C1 segment of cervical spinal cord (tissue), 14 donors: ENCODE data around the gene PPP1CA.

Source experiments
- DNase-seq, 14 donors: peaks; one replicate each; lab custom pipeline; 2025; lab: John Stamatoyannopoulos, UW

PPP1CA gene

DNA sequence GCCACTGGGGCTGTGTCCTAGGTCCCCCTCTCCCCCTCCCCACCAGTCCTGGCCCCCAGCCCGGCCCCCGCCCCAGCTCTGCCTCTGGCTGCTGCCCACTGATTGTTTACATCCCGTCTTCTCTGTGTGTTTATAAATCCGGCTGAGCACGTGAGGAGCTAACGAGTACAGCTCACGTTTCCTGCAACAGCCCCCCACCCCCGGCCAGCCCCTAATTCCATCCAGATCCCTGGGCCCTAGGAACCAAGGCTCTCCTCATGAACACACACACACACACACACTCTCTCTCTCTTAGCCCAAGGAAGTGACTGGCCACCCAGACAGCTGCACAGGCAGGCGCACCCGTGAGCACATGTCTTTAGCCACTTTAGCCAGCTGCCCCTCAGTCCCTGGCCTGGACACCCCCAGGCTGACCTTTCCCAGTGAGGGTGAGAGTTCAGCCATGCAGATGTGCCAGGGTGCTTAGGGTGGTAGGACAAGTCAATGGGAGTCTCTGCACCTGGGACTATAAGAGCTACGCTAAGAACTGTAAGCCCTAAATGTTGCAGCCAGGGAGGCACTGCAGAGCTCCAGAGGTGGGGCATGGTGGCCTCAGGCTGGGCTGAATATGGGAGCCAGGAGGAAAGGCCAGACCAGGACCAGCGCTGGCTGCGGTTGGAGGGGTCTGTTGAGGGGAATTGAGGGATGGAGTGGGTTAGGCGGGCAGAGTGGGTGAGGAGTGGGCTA is 31.1 kb downstream of the PPP1CA start:
- DNase-seq, result no peak

DNA sequence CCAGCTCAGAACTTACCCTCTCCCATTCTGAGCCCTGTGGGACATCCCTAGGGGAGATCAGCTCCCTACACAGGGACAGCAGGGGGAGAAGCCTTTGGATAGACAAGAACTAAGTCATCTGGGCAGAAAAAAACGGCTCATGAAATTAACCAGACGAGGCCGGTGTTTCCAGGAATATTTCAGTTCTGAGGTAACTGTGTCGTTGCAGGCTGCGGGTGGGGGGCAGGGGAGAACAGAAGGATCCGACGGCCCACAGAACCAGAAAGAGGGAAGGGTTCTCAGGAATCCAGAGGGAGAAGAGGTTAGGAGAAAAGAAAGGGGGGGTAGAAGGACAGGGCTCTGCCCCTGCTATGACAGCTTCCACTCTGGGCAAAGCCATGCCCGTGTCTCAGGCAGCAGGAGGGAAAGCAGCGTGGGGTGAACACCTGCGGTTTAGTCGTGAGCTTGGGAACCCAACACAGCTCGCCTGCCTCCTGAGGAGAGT is 31.8 kb downstream of the PPP1CA start:
- DNase-seq, result no peak

DNA sequence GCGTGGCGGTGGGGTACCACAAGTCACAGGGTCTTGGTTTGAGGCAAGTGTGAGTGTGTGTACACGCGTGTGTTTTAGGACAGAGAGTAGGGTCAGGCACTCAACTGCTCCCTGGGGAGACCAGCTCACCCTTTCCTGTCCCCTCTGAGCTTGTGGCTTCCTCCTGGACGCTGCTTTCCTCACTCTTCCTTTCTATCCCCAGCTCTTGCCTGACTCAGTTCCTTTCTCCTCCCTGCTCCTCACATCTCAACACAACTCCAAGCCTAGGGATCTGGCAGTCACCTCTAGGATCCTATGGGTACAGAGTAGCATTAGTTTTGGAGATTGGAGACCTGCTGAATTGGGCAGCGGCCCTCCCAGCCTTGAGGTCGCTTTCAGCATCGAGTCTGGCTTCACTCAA is 32.4 kb downstream of the PPP1CA start:
- DNase-seq, result no peak

DNA sequence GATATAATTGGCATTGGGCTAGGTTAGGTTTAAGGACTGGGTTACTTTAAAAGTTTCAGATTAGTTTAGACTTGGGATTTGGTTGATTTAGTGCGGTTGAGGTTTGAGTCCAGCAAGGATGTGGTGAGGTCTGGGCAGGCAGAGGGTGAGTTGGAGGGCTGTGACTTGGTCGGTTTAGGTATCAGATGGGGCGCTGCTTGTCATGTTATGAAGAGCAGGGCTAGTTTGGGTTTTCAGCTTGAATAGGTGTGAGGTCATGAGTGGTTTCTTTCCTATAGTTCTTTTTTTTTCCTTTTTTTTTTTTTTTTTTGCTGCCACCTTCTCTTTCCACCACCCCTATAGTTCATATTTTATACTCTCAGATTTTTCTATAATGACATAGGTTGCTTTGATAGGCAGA is 33.0 kb downstream of the PPP1CA start:
- DNase-seq, result no peak

DNA sequence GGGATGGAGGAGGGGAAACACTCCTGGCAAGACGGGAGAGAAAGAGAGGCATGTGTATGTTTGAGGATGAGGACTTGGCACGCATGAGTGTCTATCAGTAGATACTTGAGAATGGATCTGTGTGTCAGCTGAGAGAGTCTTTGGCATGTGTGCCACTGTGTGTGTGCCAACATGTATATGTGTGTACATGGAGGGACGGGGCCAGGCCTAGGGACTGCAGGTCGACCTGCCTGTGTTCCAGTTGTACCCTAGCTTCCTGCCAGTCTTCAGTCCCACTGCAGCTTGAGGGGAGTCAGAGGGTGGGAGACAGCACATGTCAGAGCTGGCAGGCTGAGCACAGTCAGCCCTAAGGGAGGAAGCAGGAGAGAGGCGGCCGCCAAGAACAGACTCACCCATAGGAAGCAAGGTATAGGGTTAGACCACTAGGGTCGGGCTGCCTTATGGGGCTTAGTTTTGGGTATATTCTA is 33.9 kb downstream of the PPP1CA start:
- DNase-seq, result no peak

DNA sequence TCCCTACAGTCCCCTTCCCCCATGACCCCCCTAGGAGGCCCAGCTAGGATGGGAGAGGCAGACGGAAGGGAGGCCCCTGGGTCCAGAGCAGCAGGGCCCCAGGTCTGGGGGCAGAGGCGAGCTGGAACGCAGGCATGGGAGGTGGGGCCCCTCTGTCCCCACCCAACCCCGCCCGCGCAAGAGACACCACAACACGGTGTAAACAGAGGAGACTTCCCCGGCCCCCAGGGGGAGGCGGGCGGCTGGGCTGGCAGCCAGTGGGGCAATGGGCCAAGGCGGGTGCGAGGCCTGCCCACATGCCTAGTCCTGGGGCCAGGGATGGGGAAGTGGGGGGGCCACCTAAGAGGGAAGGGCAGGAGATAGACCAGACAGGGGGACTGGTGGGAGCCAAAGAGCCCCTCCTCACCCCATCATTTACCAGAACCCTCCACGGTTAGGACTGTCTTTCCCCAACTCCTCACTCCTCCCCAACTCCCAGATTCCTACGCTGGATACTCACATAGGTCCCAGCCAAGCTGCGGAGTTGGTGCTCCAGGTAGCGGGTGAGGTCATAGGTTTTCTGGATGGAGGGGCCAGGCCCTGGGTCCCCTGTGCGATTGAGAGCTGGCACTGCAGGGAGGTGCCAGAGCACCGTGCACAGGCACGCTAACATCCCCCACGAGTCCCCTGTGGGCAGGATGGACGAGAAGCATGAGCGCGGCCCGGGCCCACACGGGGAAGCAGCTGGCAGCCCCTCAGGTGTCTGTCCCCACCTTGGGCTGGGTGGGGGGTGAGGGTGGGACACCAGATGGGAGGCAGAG is 34.5 kb downstream of the PPP1CA start:
- no peak for DNase-seq

DNA sequence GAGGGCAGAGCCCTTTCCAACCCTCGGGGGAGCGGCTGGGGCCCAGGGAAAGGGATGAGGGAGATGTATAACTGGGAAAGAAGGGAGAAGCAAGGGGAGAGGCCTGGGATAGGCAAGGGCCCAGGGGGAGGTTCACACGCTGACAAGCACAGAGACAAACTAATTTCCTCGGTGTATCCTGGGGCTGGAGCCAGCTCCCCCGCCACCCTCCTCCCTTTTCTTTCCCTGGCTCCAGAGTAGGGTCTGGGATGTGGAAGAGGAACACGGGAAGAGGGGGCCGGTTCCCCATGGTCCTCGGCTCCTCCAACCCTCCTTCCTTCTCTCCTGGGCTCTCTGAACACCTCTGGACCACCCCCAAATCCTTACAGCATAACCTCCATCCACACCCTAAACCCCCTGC is 35.1 kb downstream of the PPP1CA start:
- DNase-seq, result no peak

DNA sequence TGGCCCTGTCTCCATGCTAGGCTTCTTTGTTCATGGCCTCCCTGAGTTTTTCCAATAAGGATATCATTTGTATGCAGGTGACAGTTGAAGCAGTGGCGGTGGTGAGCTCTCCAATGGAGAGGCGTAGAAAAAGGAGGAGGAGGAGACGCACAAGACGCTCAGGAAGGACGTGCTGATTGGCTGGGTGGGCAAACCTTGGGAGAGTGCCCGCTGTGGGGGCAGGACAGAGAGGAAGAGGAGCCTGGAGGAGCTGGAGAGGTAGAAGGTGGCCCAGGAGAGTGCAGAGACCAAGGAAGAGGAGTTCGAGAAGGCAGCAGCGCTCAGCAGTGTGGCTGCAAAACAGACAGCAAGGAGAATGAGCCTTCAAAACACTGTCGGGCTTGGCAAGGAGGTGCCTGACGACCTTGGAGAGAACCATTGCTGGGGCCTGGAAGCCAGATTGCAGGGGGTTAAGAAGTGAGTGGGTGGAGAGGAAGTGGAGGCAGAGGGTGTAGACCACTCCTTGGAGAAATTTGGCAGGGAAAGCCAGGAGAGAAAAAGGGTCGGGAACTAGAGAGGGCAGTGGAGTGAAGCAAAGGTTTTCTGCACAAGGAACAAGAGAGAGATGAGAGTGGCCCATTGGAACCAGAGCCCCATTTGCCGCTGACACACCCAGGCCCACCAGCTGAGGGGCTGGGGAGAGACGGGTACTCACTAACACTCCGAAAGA is 35.8 kb downstream of the PPP1CA start:
- no peak for DNase-seq

DNA sequence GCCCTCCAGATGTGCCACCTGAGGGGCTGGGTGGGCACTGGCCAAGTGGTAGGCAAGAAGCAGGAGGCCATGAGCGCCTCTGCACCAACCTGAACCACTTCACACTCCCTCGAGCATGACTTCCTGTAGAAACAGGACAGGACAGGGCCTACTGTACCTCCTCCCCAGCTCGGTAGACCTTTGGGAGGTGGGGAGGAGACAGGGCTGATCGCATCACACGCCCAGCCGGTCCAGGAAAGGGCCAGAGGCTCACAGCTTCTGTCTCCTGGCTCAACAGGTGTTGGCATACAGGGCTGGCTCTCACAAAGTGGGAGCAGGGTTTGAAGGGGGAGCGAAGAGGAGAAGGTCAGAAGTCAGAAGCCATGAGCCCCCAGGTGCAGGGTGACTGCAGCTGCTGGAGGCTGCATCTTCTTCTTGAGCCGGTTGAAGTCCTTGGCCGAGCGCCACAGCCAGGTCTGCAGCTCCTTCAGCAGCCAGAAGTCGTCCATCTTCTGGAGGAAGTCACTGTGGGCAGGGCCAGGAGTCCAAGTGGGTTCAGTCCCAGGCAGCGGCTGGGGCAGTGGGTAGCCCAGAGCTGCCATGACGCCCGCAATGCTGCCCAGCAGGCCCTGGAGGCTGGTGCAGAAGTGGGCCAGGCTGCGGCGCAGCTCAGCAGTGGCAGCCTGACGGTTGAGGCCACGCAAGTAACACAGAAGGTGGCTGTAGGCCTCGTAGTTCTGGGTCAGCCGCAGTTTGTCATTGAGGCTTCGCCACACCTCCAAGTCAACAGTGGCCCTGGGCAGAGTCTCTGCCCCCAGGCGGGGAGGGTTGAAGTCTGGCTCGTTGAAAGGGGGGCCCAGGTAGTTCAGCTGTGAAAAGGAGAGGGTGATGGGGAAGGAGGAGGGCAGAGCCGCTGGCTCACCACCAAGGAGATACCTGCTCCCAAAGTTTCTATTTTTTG is 36.6 kb downstream of the PPP1CA start:
- no peak for DNase-seq

DNA sequence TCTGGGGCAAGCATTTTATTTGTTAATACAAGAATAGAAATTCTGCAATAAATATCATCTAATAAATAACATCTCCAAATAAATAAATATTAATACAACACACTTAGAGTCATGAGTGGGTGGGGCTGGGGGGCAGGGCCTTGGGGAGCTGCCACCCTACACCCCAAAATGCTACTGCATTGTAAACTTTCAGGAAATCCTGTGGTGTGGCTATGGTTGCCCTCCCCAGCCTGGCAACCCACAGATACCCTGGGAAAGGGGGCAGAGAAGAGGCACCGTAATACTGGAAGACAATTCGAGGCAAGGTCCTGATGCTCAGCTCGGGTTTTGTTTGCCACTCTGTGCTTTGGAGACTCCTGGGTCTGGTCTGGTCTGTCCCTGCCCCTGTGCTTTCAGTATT is 37.5 kb downstream of the PPP1CA start:
- DNase-seq, result no peak

DNA sequence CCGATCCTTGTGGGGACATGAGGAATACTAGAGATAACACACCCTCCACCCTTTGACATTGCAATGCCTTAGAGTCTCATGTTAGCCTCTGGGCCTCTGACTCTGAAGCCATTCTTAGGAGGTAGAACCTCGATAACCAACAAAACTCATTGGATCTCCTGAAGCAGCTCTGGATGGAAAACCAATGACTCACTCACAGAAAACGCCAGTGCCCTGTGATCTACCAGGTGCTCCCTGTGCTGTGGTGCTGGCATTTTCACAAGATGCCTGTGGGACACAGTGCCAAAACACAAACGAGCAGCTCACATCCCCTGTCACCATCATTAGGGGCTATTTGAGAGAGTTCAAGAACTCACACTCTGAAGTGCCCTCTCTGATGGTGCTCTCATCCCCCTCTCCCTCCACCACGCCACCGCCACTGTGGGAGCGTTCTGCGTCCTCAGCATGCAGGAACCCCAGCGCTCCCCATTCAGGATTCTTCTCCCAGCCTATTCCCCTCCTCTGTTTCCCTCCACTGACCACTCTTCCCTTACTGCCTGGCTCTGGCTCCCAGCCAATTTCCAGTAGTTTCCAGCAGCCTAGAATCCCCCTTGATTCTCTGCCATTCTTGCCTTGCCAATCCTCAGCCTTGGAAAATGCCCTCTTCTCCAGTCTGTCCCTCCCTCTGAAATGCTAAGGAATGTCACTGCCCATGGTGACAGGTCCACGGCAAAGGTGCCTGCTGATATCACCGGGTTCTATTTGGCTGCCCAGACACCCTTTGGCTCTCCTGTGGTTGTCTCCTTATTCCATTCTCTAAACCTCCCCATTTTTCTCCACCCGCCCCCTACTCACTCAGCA is 43.6 kb downstream of the PPP1CA start:
- DNase-seq, result no peak

DNA sequence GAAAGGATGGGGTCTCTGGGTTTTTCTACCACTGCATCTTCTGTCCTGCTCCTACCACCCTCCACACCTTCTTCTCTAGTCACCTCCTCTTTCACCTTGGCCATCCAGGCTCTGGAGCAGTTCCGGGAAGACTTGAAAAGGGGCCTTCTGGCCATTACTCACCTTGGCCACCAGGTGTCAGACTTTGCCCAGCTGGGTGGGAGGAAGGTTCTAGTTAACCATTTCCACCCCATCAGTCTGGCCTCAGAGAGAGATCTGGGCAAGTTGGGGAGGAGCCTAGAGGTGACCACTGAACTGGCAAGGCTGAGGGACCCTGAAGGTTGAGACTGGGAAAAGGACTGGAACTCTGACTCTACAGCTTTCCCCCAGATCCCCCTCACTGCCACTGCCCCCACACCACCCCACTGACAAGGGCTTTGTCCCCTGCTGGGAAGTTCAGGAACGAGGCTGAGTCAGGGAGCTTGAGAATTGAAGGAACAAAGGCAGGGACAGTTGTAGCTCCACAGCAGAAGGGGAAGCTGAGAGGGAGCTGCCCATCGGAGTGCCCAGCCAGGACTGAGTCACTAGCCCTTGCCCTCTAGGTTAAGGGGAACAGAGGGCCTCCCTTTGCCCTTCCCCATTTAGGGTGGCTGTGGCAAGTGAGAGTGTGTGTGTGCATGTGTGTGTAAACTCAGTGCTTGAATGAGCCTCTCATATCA is 44.6 kb downstream of the PPP1CA start:
- DNase-seq, result peak in 9 of 14 donors; percentile 35 to 83 (median 59)

DNA sequence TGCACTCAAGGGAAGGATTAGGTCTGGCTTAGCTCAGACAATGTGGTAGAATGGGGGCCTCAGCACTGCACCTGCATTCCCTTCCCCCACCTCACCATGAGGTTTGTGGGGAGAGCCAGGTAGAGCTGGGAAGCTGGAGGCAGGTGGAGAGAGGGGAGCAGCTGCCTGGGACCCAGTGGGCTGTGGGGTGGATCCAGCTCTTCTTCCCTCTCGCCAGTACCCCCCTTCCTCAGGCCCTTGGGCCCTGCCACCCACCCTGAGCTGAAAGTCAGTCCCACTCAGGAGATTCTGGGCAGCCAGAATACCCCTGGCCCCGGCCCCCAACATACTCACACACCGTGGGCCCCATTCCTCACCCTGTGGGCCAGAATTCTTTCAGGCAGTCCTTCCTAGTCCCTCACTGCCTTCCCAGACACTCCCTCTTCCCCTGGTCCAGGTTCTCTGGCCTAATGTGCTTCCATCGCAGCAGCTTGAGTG is 45.2 kb downstream of the PPP1CA start:
- no peak for DNase-seq

DNA sequence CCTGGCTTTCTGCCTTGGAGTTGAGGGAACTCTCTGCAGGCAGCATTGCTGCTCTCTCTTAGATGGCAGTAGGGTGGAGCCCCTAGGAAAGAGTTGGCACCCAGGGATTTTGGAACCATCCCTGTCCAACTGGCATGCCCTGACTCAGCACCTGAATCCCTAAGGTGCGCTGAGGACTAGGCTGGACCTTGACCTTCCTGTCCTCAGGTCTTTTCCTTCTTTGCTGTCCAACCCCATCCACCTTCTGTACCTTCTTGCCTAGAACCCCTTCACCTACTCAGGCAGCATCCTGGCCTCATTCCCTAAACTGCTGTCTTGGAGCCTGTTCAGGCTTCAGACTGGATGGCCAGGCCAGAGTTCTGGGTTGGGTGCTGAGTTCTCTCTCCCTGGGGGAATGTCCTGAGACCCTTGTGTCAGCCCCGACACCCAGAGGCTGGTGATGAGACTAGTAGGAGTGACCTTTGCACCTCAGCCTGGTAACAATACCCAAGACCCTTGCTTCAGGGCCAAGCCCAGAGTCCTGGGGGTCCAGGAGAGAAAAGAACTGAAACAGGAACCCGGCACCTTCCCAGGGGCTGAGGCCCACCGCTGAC is 45.8 kb downstream of the PPP1CA start:
- DNase-seq, result no peak

DNA sequence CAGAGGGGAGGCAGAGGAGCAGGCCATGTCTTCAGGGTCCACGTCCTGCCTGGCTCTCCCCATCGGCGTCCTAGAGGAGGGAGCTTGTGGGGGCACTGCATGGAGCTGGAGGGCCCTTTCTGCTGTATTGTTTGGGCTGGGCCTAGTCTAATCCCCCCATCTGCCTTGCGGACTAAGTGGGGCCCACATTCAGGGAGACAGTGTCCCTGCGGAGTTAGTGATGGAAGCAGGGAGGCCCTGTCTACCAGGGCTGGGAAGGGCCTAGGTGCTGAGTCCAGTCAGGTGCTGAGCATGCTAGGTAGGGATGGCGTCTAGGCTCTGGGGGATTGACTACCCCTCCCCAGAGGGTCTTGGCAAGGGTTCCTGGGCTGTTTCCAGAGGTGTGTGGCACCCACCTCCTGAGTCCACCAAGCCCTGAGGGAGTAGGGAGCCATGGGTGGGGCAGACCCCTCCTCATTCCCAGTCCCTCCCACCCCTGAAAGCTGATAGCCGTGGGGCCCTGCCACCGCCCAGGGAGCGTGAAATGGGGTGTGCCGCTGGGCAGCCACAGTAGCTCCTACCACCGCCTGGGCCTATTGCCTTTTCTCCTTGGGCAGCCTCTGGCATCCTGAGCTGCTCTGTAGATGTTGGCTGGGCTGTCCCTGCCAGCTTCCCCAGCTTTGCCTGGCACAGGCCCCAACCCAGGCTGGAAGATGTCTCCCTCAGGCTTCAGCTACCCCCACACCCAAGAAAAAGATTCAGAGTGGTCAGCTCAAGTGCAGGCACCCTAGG is 46.5 kb downstream of the PPP1CA start:
- peak in 3 of 14 donors; percentile 20 to 44 (median 31) for DNase-seq

DNA sequence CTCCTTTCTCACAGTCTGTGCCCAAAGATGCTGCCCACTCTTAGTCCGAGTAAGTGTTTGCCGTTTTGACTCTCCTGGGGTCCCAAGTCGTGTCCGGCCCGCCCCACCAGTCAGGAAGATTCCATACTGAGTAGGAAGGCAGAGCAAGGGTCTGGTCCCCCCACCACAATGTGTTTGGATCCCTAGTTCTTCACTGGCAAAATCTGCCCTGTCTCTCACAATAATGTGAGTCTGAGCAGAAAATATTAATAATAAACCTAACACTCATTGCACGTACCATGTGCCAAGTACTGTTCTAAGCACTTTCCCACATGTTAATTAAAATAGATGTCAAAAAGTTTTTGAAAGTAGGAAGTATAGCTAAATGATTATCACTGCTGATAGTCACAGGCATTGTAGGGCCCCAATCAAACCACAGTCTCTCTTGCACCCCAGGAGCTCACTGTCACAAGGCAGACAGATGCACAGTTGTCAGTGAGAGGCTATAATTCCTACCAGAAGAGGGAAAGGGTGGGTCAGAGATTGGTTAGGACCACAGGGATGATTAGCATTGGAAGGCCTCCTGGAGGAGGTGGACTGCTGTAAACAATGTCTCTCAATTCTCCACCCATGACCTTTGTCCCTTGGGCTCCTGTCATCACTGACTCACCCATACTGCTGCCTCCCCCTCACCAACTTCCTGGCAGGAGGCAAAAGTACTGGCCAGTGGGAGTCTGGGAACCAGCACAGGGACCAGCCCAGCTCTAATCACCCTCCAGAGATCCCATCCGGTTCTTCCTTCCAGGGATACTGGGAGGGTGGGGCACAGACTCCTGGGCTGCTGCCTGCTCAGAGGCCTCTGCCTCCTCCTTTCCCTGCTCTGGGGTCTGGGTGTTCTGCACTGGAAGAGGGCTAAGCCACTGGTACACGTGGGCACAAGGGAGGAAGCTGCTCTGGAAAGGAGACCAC is 47.3 kb downstream of the PPP1CA start:
- peak in 2 of 14 donors; percentile 29 to 76 for DNase-seq
